Measurements from ENCODE around the gene NDUFA11. TPM values are rescaled to one million over a fixed set of nuclear protein-coding genes. Genes with fewer than 3 reads are reported as not detected.

NDUFA11 gene
- total RNA-seq, 2 experiments from 2014 or later = 94.3 to 96.7 TPM

GRCh38 chr19:5927441-5927821, 23.8 kb upstream of the NDUFA11 start:
- Histone ChIP-seq H3K36me3 (ENCODE audit: insufficient read depth, low read length) (peaks cover 97% of the 10 kb centered on the region), H3K27me3 (ENCODE audit: control insufficient read depth in 1 of 2, insufficient read depth in 2 of 2, low read length in 2 of 2) (no peaks in the 10 kb centered on the region), H3K4me3 (ENCODE audit: low read length) (no peak overlapping the region), H3K27ac (ENCODE audit: low read depth in 1 of 2, low read length in 2 of 2) (no peak overlapping the region), H3K4me1 (ENCODE audit: insufficient read depth, low read length) (no peaks in the 10 kb centered on the region), H3K9me3 (ENCODE audit: control insufficient read depth in 1 of 2, insufficient read depth in 1 of 2, low read length in 2 of 2) (no peaks in the 10 kb centered on the region)
- H3K4me1 Mint-ChIP-seq (ENCODE audit: low read depth) = no peaks in the 10 kb centered on the region
- intact Hi-C loops (cut with DNase I, micrococcal nuclease) = no loop called here
- DNase-seq (no peak), ATAC-seq (ENCODE audit: poor library complexity) (no peak)
- no peak overlapping the region for H3K27ac Mint-ChIP-seq
- no peak for TF ChIP-seq CTCF (IDR thresholded peaks at IDR 0.05)
- CTCF ChIA-PET = no interaction called here
- peaks cover 93% of the 10 kb centered on the region for H3K36me3 Mint-ChIP-seq (ENCODE audit: low read depth)
- no peaks in the 10 kb centered on the region for H3K9me3 Mint-ChIP-seq
- no peaks in the 10 kb centered on the region for H3K27me3 Mint-ChIP-seq
- POLR2A ChIA-PET = no interaction called here
- H3K4me3 Mint-ChIP-seq = no peak overlapping the region

- Histone ChIP-seq H3K9me3 (ENCODE audit: control insufficient read depth in 1 of 2, insufficient read depth in 1 of 2, low read length in 2 of 2) (no peaks in the 10 kb centered on the region), H3K36me3 (ENCODE audit: insufficient read depth, low read length) (peaks cover 97% of the 10 kb centered on the region), H3K4me3 (ENCODE audit: low read length) (no peak overlapping the region), H3K4me1 (ENCODE audit: insufficient read depth, low read length) (no peaks in the 10 kb centered on the region), H3K27me3 (ENCODE audit: control insufficient read depth in 1 of 2, insufficient read depth in 2 of 2, low read length in 2 of 2) (no peaks in the 10 kb centered on the region), H3K27ac (ENCODE audit: low read depth in 1 of 2, low read length in 2 of 2) (no peak overlapping the region)
- ChIA-PET POLR2A (no interaction called here), CTCF (no interaction called here)
- intact Hi-C loops (cut with DNase I, micrococcal nuclease) = no loop called here
- Mint-ChIP-seq H3K4me1 (ENCODE audit: low read depth) (no peaks in the 10 kb centered on the region), H3K27me3 (no peaks in the 10 kb centered on the region), H3K9me3 (no peaks in the 10 kb centered on the region), H3K36me3 (ENCODE audit: low read depth) (peaks cover 94% of the 10 kb centered on the region), H3K4me3 (no peak overlapping the region), H3K27ac (no peak overlapping the region)
- ATAC-seq (ENCODE audit: poor library complexity) (no peak), DNase-seq (no peak)
- TF ChIP-seq CTCF (IDR thresholded peaks at IDR 0.05) = no peak
These were observed 23.3 kb upstream of the NDUFA11 start for GRCh38 chr19:5926641-5927440.

- Mint-ChIP-seq H3K4me1 (ENCODE audit: low read depth) (no peaks in the 10 kb centered on the region), H3K27ac (no peak overlapping the region), H3K4me3 (no peak overlapping the region), H3K36me3 (ENCODE audit: low read depth) (peaks cover 95% of the 10 kb centered on the region), H3K9me3 (no peaks in the 10 kb centered on the region), H3K27me3 (no peaks in the 10 kb centered on the region)
- CTCF ChIA-PET = no interaction called here
- Histone ChIP-seq H3K27ac (ENCODE audit: low read depth in 1 of 2, low read length in 2 of 2) (no peak overlapping the region), H3K27me3 (ENCODE audit: control insufficient read depth in 1 of 2, insufficient read depth in 2 of 2, low read length in 2 of 2) (no peaks in the 10 kb centered on the region), H3K9me3 (ENCODE audit: control insufficient read depth in 1 of 2, insufficient read depth in 1 of 2, low read length in 2 of 2) (no peaks in the 10 kb centered on the region), H3K4me1 (ENCODE audit: insufficient read depth, low read length) (no peaks in the 10 kb centered on the region), H3K36me3 (ENCODE audit: insufficient read depth, low read length) (peaks cover 99% of the 10 kb centered on the region), H3K4me3 (ENCODE audit: low read length) (no peak overlapping the region)
- intact Hi-C loops (cut with DNase I, micrococcal nuclease) = no loop called here
- POLR2A ChIA-PET = no interaction called here
- DNase-seq (no peak), ATAC-seq (ENCODE audit: poor library complexity) (no peak)
- no peak for TF ChIP-seq CTCF (IDR thresholded peaks at IDR 0.05)
These were observed 22.3 kb upstream of the NDUFA11 start for GRCh38 chr19:5925830-5926427.
